ENCODE measurements around the gene LY6G5B. TPM values are rescaled to one million over a fixed set of nuclear protein-coding genes. Genes with fewer than 3 reads are reported as not detected.

LY6G5B gene
- polyA plus RNA-seq, 6 donors from 2014 or later = 0.23 to 0.87 (median 0.50) TPM; not detected in 3

GRCh38 chr6:31661262-31662123 lies 8.3 kb upstream of the LY6G5B start:
- DNase-seq = no peak
- no peak for ATAC-seq (ENCODE audit: low read depth in 2 of 2)
- Mint-ChIP-seq H3K4me1 (peaks cover 62 to 87% (median 80%) of the 10 kb centered on the region in 3 donors), H3K27me3 (no peaks in the 10 kb centered on the region), H3K36me3 (peaks cover 0 to 18% of the 10 kb centered on the region in 2 donors), H3K9me3 (no peaks in the 10 kb centered on the region), H3K4me3 (peak overlapping the region; percentile 91 to 96 (median 95)), H3K27ac (peak overlapping the region; percentile 65 to 92 (median 88))

GRCh38 chr6:31662124-31662723 lies 7.6 kb upstream of the LY6G5B start:
- Mint-ChIP-seq H3K9me3 (no peaks in the 10 kb centered on the region), H3K4me3 (peak overlapping the region in 7 of 8 donors; percentile 4 to 96 (median 61)), H3K27ac (peak overlapping the region in 3 of 6 donors; percentile 18 to 96 (median 38)), H3K4me1 (peaks cover 67 to 87% (median 80%) of the 10 kb centered on the region in 3 donors), H3K27me3 (no peaks in the 10 kb centered on the region), H3K36me3 (peaks cover 0 to 17% of the 10 kb centered on the region in 2 donors)
- ATAC-seq (ENCODE audit: low read depth in 2 of 2) (no peak), DNase-seq (no peak)

DNA sequence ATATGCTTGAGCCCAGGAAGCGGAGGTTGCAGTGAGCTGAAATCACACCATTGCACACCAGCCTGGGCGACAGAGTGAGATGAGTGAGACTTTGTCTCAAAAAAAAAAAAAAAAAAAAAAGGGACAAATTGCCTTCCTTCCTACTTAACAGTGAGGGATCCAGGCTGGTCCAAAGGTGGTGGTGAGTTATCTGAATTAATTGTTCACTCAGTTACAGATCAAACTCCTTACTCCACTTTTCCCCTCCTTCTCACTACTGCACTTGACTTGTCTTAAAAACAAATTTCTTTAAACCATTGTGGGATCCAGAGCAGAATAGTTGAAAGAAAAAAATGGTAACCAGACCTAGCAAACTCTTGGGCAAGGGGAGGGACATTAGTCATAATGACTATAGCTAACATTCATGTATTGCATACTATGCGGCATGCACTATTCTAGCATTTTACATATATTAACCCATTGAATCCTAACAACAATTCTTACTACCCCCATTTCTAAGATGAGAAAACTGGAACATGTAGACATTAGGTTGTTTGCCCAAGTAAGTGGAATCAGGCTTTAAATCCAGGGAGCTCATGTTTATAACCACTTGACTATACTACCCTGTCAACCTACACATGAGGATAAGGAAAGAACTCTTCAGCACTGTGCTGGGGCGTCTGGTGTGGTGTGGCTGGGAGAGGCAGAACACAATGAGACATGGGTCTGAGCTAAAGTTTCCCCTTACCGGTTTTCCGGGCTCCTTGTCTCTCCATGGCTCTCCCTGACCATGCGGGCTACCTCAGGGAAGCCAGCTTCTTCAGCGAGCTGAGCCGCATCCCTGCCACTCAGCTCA lies 6.4 kb upstream of the LY6G5B start:
- DNase-seq = no peak
- no peaks in the 10 kb centered on the region for H3K27me3 Mint-ChIP-seq
- no peak for ATAC-seq (ENCODE audit: low read depth in 2 of 2)

GRCh38 chr6:31663961-31664789 lies 5.6 kb upstream of the LY6G5B start:
- Mint-ChIP-seq H3K9me3 (no peaks in the 10 kb centered on the region), H3K27ac (peak overlapping the region; percentile 96 to 99 (median 99)), H3K4me3 (peak overlapping the region; percentile 94 to 99 (median 97)), H3K4me1 (peaks cover 57 to 88% (median 71%) of the 10 kb centered on the region in 3 donors), H3K36me3 (peaks cover 4 to 26% of the 10 kb centered on the region in 2 donors), H3K27me3 (no peaks in the 10 kb centered on the region)
- ATAC-seq (ENCODE audit: low read depth in 2 of 2) (no peak), DNase-seq (no peak)

More for the DNA sequence above, 6.4 kb upstream of the LY6G5B start:
- Mint-ChIP-seq H3K9me3 (no peaks in the 10 kb centered on the region), H3K36me3 (peaks cover 4 to 26% of the 10 kb centered on the region in 2 donors), H3K27ac (peak overlapping the region in 3 of 6 donors; percentile 96 to 99 (median 99)), H3K4me1 (peaks cover 62 to 88% (median 79%) of the 10 kb centered on the region in 3 donors), H3K4me3 (peak overlapping the region; percentile 52 to 99 (median 96))

GRCh38 chr6:31664790-31665500 lies 4.8 kb upstream of the LY6G5B start, which contains the start of gene GPANK1:
Gene GPANK1 (minus strand): TSS chr6:31664997. CDS start chr6:31664478, 519 bp downstream.
- H3K9me3 Mint-ChIP-seq = no peaks in the 10 kb centered on the region
- H3K4me1 Mint-ChIP-seq = peaks cover 51 to 84% (median 63%) of the 10 kb centered on the region in 3 donors
- peak within 1 kb of the TSS; percentile 94 to 99 (median 97) for H3K4me3 Mint-ChIP-seq
- DNase-seq (peak; percentile 78), ATAC-seq (ENCODE audit: low read depth in 2 of 2) (peak; percentile 27 to 36)
- peaks cover 4 to 26% of the 10 kb centered on the region in 2 donors for H3K36me3 Mint-ChIP-seq
- H3K27ac Mint-ChIP-seq = peak within 1 kb of the TSS; percentile 96 to 99 (median 99)
- no peaks in the 10 kb centered on the region for H3K27me3 Mint-ChIP-seq

- Mint-ChIP-seq H3K9me3 (no peaks in the 10 kb centered on the region), H3K36me3 (peaks cover 4 to 26% of the 10 kb centered on the region in 2 donors), H3K27ac (peak within 1 kb of the TSS; percentile 96 to 99 (median 99)), H3K4me3 (peak within 1 kb of the TSS; percentile 94 to 99 (median 97)), H3K27me3 (no peaks in the 10 kb centered on the region), H3K4me1 (peaks cover 48 to 81% (median 62%) of the 10 kb centered on the region in 3 donors)
- ATAC-seq (ENCODE audit: low read depth in 2 of 2) = peak; percentile 80 to 81
- peak; percentile 97 for DNase-seq
Measured at GRCh38 chr6:31665501-31666336, 4.1 kb upstream of the LY6G5B start, which contains the start of gene CSNK2B. Gene CSNK2B (plus strand): TSS chr6:31666080. CDS start chr6:31666832, 752 bp downstream.

GRCh38 chr6:31666337-31666965 lies 3.3 kb upstream of the LY6G5B start:
- H3K27ac Mint-ChIP-seq = peak overlapping the region; percentile 21 to 99 (median 99)
- H3K27me3 Mint-ChIP-seq = no peaks in the 10 kb centered on the region
- H3K36me3 Mint-ChIP-seq = peaks cover 4 to 26% of the 10 kb centered on the region in 2 donors
- peak overlapping the region; percentile 94 to 99 (median 97) for H3K4me3 Mint-ChIP-seq
- peaks cover 45 to 73% (median 55%) of the 10 kb centered on the region in 3 donors for H3K4me1 Mint-ChIP-seq
- H3K9me3 Mint-ChIP-seq = no peaks in the 10 kb centered on the region
- DNase-seq (no peak), ATAC-seq (ENCODE audit: low read depth in 2 of 2) (no peak)

GRCh38 chr6:31676322-31676903 lies 6.6 kb downstream of the LY6G5B start:
- H3K27me3 Mint-ChIP-seq = no peaks in the 10 kb centered on the region
- H3K36me3 Mint-ChIP-seq = peaks cover 0 to 8% of the 10 kb centered on the region in 2 donors
- peak; percentile 52 to 61 for ATAC-seq (ENCODE audit: low read depth in 2 of 2)
- no peaks in the 10 kb centered on the region for H3K9me3 Mint-ChIP-seq
- H3K27ac Mint-ChIP-seq = peak overlapping the region in 5 of 6 donors; percentile 4 to 92 (median 29)
- H3K4me1 Mint-ChIP-seq = peaks cover 34 to 35% (median 34%) of the 10 kb centered on the region in 3 donors
- DNase-seq = no peak
- H3K4me3 Mint-ChIP-seq = no peak overlapping the region

- H3K4me3 Mint-ChIP-seq = no peak overlapping the region
- ATAC-seq (ENCODE audit: low read depth in 2 of 2) = no peak
- peak overlapping the region in 3 of 6 donors; percentile 4 to 70 (median 29) for H3K27ac Mint-ChIP-seq
- peaks cover 0 to 8% of the 10 kb centered on the region in 2 donors for H3K36me3 Mint-ChIP-seq
- no peaks in the 10 kb centered on the region for H3K9me3 Mint-ChIP-seq
- H3K27me3 Mint-ChIP-seq = no peaks in the 10 kb centered on the region
- peaks cover 37 to 39% (median 37%) of the 10 kb centered on the region in 3 donors for H3K4me1 Mint-ChIP-seq
- DNase-seq = no peak
Measured at GRCh38 chr6:31676904-31677303, 7.1 kb downstream of the LY6G5B start.

DNA sequence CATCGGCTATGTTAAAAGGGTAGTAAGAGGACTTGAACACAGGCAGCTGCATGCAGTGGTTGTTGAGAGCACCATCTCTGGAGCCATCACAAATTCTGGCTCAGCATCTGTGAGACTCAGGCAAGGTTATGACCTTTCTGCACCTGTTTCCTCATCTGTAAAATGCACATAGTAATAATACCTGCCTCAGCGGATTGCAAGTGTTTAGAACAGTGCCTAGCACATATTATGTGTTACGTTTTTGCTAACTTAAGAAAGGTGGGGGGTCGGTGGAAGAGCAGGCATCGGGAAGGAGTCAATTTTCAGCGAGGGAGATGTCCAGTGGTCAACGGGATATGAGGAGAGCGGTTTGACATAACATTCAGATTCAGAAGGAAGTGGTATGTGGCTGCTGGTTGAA lies 8.2 kb downstream of the LY6G5B start:
- H3K27ac Mint-ChIP-seq = peak overlapping the region in 2 of 6 donors; percentile 6 to 90
- peak overlapping the region in 1 of 8 donors; percentile 29 for H3K4me3 Mint-ChIP-seq
- peaks cover 0 to 6% of the 10 kb centered on the region in 2 donors for H3K36me3 Mint-ChIP-seq
- H3K9me3 Mint-ChIP-seq = no peaks in the 10 kb centered on the region
- H3K27me3 Mint-ChIP-seq = no peaks in the 10 kb centered on the region
- DNase-seq = no peak
- H3K4me1 Mint-ChIP-seq = peaks cover 37 to 49% (median 37%) of the 10 kb centered on the region in 3 donors
- no peak for ATAC-seq (ENCODE audit: low read depth in 2 of 2)

Measured in naive B cell (primary cell).